Measurements from ENCODE around the gene GCG.

Gene GCG

GRCh38 chr2:162175714-162176113 is 23.7 kb upstream of the GCG start:
- DNase-seq (ENCODE audit: low read depth) = no peak
- H3K4me3 ChIP-seq (ENCODE audit: low read depth, low read length) = no peak overlapping the region
- in situ Hi-C loops (cut with HindIII; ENCODE audit: low sequenced_read_pairs) = no loop called here
- TF ChIP-seq, protein P1, sequence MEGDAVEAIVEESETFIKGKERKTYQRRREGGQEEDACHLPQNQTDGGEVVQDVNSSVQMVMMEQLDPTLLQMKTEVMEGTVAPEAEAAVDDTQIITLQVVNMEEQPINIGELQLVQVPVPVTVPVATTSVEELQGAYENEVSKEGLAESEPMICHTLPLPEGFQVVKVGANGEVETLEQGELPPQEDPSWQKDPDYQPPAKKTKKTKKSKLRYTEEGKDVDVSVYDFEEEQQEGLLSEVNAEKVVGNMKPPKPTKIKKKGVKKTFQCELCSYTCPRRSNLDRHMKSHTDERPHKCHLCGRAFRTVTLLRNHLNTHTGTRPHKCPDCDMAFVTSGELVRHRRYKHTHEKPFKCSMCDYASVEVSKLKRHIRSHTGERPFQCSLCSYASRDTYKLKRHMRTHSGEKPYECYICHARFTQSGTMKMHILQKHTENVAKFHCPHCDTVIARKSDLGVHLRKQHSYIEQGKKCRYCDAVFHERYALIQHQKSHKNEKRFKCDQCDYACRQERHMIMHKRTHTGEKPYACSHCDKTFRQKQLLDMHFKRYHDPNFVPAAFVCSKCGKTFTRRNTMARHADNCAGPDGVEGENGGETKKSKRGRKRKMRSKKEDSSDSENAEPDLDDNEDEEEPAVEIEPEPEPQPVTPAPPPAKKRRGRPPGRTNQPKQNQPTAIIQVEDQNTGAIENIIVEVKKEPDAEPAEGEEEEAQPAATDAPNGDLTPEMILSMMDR (IDR thresholded peaks at IDR 0.05; ENCODE audit: low read depth, low read length, missing control alignments) = no peak

- TF ChIP-seq, protein P1 (IDR thresholded peaks at IDR 0.05; ENCODE audit: low read depth, low read length, missing control alignments) = no peak
- in situ Hi-C loops (cut with HindIII; ENCODE audit: low sequenced_read_pairs) = no loop called here
- H3K4me3 ChIP-seq (ENCODE audit: low read depth, low read length) = no peak overlapping the region
- no peak for DNase-seq (ENCODE audit: low read depth)
Observed at GRCh38 chr2:162174746-162175145, 22.7 kb upstream of the GCG start.

DNA sequence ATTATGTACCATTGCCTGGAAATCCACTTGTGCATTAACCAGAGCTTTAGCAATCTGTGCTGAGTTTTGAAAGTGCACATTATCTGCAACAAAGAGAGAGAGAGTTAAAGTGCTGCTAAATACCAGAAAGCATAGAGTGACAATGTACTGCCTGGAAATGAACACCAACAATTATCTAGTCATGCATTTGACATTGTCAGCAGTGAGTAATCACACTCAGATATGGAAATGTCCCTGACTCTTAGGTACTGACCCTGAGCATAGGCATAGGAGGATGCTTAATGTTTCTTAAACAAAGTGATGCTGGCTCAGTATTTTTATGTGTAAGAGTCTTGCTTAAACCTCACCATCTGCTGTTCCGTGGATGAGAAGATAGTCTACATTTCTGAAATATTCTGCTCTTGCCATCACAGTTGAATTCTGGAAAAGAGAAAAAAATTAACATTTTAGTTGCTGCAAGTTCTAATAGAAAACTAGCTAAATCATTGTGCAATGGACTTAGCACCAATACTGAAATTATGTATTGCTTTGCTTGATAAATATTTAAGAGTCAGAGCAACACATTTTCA is 20.8 kb upstream of the GCG start:
- no peak for DNase-seq (ENCODE audit: low read depth)
- in situ Hi-C loops (cut with HindIII; ENCODE audit: low sequenced_read_pairs) = no loop called here
- H3K4me3 ChIP-seq (ENCODE audit: low read depth, low read length) = no peak overlapping the region
- TF ChIP-seq, protein P1 (IDR thresholded peaks at IDR 0.05; ENCODE audit: low read depth, low read length, missing control alignments) = no peak

DNA sequence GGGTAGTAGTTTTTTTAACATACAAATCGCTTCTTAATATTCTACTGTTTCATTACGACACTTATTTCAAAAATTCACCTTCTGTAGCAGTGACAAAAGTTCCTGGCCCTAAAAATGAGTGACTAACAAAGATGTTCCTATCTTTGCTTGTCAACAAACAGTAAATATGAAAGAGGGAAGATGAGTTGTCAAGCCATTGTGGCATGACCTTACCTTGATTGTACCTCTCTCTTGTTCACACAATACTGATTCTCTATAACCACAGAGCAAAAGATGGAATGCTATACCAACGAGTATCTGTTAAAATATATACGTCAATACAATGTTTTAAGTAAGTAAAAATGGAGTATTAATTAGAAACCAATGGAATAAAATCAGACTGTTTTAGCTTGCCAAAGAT is 14.7 kb upstream of the GCG start:
- TF ChIP-seq, protein P1 (IDR thresholded peaks at IDR 0.05; ENCODE audit: low read depth, low read length, missing control alignments) = no peak
- in situ Hi-C loops (cut with HindIII; ENCODE audit: low sequenced_read_pairs) = no loop called here
- no peak overlapping the region for H3K4me3 ChIP-seq (ENCODE audit: low read depth, low read length)
- no peak for DNase-seq (ENCODE audit: low read depth)

GRCh38 chr2:162166174-162166573 is 14.1 kb upstream of the GCG start:
- TF ChIP-seq, protein P1 (IDR thresholded peaks at IDR 0.05; ENCODE audit: low read depth, low read length, missing control alignments) = no peak
- in situ Hi-C loops (cut with HindIII; ENCODE audit: low sequenced_read_pairs) = no loop called here
- DNase-seq (ENCODE audit: low read depth) = no peak
- H3K4me3 ChIP-seq (ENCODE audit: low read depth, low read length) = no peak overlapping the region

GRCh38 chr2:162164802-162165201 is 12.8 kb upstream of the GCG start:
- H3K4me3 ChIP-seq (ENCODE audit: low read depth, low read length) = no peak overlapping the region
- TF ChIP-seq, protein P1 (IDR thresholded peaks at IDR 0.05; ENCODE audit: low read depth, low read length, missing control alignments) = no peak
- no peak for DNase-seq (ENCODE audit: low read depth)
- in situ Hi-C loops (cut with HindIII; ENCODE audit: low sequenced_read_pairs) = no loop called here

All from astrocyte of the cerebellum (primary cell).